Limb (tissue), 2 donors: Measurements from ENCODE around the gene HDAC4.

Experiments used
- DNase-seq, 2 donors: peaks; one replicate each; pipeline ENCODE4 v3.0.0-alpha.2; 2016; ENCODE audit errors: extremely low spot score in 2 of 2

Gene HDAC4

GRCh38 chr2:239225871-239226561 is 174.8 kb downstream of the HDAC4 start:
- peak in 1 of 2 donors; percentile 65 for DNase-seq

DNA sequence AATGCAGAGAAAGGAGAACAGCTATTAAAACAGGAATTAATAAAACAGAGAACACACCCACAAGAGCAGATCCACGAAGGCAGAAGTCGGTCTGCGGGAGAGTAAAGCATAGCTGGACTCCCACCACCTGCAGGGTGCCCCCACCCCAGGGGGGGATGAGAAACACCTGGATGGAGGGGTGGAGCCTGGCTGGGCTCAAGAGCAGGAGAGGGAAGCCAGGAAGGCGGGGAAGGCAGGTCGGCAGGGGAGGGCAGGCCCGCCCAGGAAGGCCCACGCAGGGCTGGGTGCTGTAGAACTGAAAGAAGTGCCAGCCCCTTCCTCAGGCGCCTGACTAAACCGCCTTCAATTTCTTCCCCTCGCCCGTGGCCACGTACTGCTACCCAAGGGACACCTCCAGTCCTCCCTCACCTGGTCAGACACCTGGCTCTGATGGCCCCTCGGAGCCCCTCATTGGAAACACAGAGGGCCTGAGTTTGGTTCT is 175.4 kb downstream of the HDAC4 start:
- DNase-seq, result no peak

DNA sequence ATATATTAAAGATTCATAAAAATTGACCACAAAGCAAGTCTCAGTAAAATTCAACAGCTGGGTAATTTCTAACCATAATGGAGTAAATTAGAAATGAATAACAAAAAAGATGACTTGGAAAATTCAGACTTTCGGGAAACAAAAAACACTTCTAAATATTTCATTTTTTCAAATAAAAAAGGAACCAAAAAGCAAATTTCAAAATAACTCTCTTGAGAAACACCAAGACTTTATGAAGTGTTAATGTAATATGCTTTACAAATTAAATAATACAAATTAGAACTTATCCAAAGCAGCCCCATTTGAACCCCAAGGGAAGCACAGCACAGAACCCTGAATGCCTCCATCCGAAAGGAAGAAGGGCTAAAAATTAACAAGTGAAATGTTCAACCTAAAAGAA is 175.9 kb downstream of the HDAC4 start:
- no peak for DNase-seq

DNA sequence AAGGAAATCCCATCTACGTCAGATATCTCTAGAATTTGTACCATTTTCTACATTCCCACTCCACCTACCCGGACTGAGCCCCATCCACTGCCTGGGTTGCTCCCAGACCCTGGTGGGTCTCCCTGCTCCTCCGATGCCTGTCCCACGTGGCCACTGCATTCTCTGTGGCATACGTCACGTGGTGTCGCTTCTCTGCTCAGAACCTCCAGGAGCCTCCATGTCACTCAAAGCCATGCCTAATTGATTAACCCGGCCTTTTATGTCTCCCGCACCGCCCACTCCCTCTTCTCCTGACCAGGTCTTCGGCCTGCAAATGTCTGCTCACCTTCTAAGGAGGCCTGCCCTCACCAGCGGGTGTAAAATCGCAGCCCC is 176.6 kb downstream of the HDAC4 start:
- DNase-seq, result no peak

DNA sequence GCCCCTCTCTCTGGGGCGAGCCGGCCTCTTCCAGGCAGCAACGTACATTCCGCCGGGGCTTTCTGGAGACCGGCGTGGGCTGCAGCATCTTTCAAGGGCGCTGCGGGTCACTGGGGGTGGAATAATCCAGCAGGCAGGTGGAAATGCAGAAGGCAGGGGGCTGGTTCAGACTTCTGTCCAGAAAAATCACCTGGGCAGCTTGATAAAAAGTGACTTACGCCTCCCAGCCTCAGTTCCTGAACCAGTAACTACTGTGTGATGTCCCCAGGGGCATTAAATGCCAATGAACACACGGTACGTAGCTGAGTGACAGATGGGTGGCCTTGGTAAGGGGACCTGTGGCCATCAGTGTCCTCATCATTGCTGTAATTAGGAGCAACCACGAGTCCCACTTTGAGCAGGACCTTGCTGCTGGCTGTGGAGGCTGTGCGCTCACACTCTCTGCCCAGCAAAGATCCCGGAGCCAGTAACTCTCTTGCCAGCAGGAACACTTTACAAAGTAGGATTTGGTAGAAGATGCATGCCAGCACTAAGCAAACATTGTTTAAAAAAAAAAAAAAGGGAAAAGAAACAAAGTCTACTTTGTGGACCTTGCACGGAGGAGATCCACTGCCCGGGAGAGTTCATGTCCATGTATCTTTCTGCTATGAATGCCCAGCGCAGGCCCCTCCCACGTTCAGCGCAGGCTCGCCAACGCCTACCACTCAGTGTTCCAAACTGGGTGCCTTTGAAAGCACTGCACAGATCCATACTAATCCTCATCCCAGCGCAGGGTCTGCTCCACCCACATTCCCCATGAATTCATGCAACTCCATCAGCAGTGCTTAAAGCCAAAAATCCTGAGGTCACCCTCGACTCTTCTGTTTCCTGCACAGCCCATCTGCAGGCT is 177.3 kb downstream of the HDAC4 start:
- peak in 1 of 2 donors; percentile 66 for DNase-seq

GRCh38 chr2:239222706-239223309 is 178.0 kb downstream of the HDAC4 start:
- peak in 1 of 2 donors; percentile 63 for DNase-seq

DNA sequence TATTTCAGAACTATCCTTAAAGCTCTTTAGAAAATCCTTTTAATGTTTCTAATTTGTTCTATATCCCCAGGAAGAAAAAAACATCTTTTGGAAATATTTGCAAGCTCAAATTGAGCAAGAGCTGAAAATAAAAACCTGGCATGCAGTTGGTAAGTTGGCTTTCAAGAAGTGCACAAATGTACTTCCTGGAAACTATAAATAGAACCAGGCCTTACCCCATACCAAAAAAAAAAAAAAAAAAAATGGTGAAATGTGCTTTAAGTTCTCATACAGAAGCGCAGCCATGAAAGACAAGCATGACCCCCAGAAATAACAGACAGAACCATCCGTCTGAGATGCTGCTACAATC is 178.5 kb downstream of the HDAC4 start:
- DNase-seq, result peak in 1 of 2 donors; percentile 55

DNA sequence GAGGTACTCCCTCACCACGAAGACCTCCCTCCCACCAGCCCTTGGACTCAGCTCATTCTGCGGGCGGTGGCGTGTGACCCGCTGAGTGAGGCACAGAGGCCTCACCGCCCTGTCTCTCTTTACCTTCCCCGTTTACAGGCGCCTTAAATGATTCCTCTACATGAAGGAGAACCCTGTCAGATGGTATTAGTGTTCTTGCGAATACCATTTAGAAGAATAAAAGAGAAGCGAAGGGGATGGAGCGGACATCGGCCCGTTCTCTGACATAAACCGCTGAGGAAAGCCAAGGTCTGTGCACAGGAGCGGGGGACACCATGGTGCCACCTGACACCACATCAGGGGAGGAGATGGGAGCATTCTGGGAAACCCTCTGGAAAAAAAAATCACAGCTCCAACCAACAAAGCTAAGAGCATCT is 179.8 kb downstream of the HDAC4 start:
- DNase-seq, result no peak

DNA sequence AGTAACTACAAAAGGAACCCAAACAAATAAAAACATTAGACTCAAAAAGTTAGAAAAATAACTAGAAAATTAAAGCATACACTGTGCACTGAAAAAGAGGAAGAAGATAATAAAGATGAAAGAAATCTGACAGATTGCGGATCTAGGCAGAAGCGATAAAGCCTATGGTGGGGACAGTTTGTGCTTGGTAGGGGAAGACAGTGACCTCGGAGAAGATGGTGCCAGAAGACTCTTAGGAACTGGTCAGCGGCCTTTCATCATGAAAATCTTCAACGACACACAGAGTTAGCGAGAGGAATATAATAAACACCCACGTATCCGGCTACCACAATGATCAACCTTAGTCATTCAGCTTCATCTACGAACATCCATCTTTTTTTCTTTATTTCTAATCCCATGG is 180.5 kb downstream of the HDAC4 start:
- DNase-seq, result no peak

DNA sequence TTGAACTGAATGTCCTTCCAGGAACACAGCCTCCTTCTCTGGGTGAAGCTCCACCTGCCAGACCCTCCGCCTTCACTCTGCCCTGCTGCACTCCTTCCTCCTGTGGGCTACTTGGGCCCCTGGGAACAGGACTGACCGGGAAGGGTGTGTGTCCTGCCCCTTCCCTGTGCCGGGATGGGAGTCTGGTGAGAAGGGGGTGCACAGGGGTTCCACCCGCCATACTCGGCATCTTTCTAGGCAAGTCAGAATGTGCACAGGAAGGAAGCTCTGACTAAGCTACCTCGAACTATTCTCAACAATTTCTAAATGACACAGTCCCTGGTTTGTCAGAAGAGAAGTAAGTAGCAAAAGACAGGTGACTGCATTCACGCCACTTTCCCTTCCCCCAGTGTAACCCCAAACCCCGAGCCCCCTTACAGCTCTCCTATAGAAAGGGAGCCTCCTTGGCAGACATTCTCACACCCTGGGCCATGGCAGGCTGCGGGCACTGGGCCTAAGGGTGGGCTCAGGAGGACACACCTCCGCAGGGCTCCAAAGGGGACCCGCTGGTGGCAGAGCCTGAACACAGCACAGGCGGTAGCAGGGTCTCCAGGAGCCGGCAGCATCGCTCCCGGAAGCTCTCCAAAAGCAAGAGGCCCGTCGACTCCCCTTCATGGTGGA is 184.1 kb downstream of the HDAC4 start:
- DNase-seq, result no peak

GRCh38 chr2:239215988-239216613 is 184.7 kb downstream of the HDAC4 start:
- DNase-seq, result no peak

DNA sequence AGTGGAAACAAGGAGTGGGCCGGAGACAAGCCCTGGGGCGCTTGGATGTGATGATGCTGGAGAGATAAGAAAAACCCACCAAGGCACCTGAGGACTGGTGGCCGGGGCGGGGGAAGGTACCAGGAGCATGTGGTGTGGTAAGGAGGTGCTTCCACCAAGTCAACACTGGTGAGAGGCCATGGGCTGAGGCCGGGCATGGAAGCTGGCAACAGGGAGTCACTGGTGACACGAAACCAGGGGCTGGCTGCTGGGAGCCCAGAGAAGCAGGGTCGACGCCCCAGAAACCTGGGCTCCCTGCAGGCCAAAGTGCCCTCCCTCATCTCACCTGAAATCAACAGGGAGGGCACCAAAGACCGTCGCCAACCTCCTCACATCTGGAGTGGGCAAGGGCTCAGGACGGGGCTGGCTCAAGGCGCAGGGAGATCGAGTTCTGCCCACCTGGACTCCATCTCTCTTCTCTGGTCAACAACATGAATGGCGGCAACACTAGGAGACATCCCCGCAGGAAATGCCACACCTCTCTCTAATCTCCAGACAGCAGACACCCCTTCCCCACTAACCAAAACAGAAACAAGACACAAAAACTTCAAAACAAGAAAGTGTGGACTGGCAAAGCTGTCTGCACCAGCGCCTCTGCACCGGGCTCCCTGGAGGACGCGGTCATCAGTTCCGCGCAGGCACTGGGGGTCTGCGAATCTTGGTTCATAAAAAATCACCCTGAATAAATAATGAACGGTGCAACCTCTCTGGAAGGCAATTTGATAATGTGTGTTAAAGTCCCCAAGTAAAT is 185.5 kb downstream of the HDAC4 start:
- no peak for DNase-seq

DNA sequence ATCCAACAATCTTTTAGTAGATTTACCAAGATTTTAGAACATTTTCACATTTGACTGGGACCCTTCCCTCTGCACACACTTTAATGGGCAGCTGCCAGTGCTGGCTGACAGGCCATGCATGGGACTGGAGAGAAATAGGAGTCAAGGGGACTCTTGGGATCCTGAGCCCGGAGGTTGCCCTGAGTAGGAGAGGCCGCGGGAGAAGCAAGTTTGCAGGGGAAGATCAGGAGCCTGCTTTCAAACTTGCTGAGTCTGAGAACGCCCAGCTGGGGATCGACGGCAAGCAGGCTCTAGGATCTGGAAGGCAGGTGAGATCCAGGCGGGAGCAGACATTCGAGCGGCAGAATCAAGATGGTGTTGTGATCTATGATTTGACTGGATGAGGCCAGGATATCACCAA is 186.1 kb downstream of the HDAC4 start:
- no peak for DNase-seq

DNA sequence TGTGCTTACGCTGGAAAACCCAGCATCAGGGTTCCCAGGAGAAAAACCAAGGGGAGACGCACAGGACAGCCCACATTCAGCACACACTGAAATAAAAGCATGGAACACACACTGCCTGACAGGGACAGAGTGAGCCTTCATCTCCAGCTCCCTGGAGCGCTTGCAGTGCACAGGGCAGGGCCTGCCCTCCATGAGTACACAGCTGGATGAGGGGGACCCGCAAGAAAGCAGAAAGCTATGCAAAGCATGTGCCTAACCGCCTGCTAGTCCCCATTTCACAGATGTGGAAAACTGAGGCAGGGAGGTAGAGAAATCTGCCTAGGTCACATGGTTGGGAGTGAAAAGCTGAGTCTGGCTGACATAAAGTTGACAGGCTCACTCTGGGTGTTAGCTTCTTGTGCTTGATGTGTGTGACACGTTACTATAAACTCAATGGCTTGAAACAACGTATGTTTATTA is 187.1 kb downstream of the HDAC4 start:
- no peak for DNase-seq

DNA sequence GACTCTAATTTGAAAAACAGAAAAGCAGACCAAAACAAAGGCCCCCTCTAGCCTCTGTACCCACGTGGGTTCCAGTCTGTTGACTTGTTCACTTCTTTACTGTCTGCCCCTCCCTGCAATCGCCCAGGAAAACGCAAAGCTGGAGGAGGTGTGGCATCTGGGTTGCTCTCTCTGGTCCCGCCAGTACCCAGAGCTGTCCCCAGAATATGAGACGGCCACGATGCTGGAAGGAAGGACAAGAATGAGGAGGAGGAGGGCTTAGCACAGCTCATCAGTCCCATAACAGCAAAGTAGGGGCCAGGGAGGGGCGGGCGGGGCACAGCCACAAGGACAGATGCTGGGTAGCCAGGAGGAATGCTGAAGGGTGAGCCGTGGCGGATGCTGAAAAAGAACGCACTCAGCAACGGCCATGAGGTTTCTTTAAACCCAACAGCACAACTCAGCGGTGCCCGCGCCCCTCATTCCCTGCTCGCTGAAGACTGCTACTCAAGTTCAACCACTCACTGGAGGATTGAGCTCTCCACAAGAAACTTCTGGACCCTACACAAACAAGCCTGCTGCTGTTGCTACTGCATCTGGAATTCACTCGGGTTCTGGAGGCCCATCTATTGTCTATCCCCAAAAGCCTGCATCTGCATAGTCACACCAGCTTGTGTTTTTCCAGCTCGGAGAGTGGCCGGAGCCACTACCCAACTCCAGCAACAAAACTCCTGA is 187.7 kb downstream of the HDAC4 start:
- no peak for DNase-seq

- peak in 1 of 2 donors; percentile 18 for DNase-seq
Measured at GRCh38 chr2:239212121-239212928, 188.5 kb downstream of the HDAC4 start.

- no peak for DNase-seq
Measured at GRCh38 chr2:239211396-239212094, 189.3 kb downstream of the HDAC4 start.

GRCh38 chr2:239209783-239210182 is 191.0 kb downstream of the HDAC4 start:
- DNase-seq, result no peak
